Measurements from ENCODE around the gene CNN2. TPM values are rescaled to one million over a fixed set of nuclear protein-coding genes. Genes with fewer than 3 reads are reported as not detected.

CNN2 gene
- total and polyA plus RNA-seq, 2 of the 8 experiments (the other 6 are each of a cell fraction or from before 2014, with no cell fraction given): 189 to 551 TPM

DNA sequence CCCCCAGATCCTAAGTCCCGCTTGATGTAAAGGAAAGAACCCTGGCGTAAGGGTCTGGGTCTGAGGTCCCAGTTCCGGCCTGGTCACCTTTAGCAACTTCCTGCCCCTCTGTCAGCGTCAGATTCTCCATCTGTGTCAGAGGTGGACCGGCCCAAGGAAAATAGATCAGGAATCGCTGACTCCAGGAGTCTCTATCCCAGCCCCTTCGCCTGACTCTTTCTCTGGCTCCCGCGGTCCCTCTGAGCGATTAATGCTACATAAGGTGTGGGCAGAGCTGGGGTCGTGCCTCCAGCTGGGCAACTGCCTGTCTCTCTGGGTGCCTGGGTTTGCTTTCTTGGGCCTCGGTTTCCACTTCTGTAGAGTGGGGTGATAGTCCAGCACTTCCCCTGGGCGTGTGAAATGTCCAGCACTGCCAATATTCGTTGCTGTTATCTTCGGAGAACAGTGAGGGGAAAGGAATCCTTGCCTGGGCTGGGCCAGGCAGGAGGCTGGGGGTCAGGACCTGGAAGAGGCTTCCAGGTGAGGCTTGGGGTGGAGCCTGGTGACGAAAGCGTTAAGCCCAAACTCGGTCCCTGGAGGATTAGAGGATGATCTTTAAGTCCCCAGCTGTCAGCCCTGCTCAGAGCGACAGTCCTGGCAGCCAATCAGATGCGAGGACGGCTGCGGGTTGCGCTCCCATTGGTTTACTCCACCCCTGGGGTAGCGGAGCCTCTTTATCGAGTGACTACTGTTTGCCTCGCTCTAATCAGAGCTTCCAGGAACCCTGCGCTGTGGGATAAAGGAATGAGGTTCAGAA is 14.3 kb downstream of the CNN2 start (continued):
- TF ChIP-seq CBX8 (IDR thresholded peaks at IDR 0.05; ENCODE audit: borderline replicate concordance, low read depth, low read length) (no peak), EZH2 (IDR thresholded peaks at IDR 0.05; ENCODE audit: low read depth, low read length, severe bottlenecking) (no peak), NANOG (IDR thresholded peaks at IDR 0.05; ENCODE audit: insufficient read depth, low read depth, low read length, poor library complexity, severe bottlenecking) (no peak), POLR2AphosphoS5 (IDR thresholded peaks at IDR 0.05; ENCODE audit: low read depth, low read length) (peak; percentile 72; the same call in 1 of the 2 replicates), GTF2F1 (IDR thresholded peaks at IDR 0.05; ENCODE audit: borderline replicate concordance, low read depth, low read length) (no peak), SP4 (IDR thresholded peaks at IDR 0.05; ENCODE audit: low read length) (0 out of 2 replicates have a peak, but pooled peaks have one; percentile 32), BRCA1 (IDR thresholded peaks at IDR 0.05; ENCODE audit: low read depth, low read length) (no peak), ZNF274 (IDR thresholded peaks at IDR 0.05; ENCODE audit: borderline replicate concordance, extremely low read depth, low read length) (no peak), CEBPB (IDR thresholded peaks at IDR 0.05; ENCODE audit: low read depth, low read length) (no peak), SIRT6 (IDR thresholded peaks at IDR 0.05; ENCODE audit: low read length) (no peak), JUN (IDR thresholded peaks at IDR 0.05; ENCODE audit: low read depth, low read length) (no peak), HDAC2 (IDR thresholded peaks at IDR 0.05; ENCODE audit: borderline replicate concordance in 1 of 2, low read depth in 2 of 2, low read length in 2 of 2) (no peak), SAP30 (IDR thresholded peaks at IDR 0.05; ENCODE audit: insufficient read depth, insufficient replicate concordance, low read length) (peak; percentile 69), CHD2 (IDR thresholded peaks at IDR 0.05; ENCODE audit: low read length) (peak; percentile 93), YY1 (IDR thresholded peaks at IDR 0.05; ENCODE audit: low read depth, low read length) (no peak), KDM1A (IDR thresholded peaks at IDR 0.05; ENCODE audit: borderline replicate concordance, low read length) (peak; percentile 79)
- TF ChIP-seq, protein P1, sequence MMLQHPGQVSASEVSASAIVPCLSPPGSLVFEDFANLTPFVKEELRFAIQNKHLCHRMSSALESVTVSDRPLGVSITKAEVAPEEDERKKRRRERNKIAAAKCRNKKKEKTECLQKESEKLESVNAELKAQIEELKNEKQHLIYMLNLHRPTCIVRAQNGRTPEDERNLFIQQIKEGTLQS (IDR thresholded peaks at IDR 0.05; ENCODE audit: insufficient read depth, low read depth, low read length): no peak
- TF ChIP-seq, protein P2, sequence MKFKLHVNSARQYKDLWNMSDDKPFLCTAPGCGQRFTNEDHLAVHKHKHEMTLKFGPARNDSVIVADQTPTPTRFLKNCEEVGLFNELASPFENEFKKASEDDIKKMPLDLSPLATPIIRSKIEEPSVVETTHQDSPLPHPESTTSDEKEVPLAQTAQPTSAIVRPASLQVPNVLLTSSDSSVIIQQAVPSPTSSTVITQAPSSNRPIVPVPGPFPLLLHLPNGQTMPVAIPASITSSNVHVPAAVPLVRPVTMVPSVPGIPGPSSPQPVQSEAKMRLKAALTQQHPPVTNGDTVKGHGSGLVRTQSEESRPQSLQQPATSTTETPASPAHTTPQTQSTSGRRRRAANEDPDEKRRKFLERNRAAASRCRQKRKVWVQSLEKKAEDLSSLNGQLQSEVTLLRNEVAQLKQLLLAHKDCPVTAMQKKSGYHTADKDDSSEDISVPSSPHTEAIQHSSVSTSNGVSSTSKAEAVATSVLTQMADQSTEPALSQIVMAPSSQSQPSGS (IDR thresholded peaks at IDR 0.05; ENCODE audit: low read length): no peak
- TF ChIP-seq, protein P3, sequence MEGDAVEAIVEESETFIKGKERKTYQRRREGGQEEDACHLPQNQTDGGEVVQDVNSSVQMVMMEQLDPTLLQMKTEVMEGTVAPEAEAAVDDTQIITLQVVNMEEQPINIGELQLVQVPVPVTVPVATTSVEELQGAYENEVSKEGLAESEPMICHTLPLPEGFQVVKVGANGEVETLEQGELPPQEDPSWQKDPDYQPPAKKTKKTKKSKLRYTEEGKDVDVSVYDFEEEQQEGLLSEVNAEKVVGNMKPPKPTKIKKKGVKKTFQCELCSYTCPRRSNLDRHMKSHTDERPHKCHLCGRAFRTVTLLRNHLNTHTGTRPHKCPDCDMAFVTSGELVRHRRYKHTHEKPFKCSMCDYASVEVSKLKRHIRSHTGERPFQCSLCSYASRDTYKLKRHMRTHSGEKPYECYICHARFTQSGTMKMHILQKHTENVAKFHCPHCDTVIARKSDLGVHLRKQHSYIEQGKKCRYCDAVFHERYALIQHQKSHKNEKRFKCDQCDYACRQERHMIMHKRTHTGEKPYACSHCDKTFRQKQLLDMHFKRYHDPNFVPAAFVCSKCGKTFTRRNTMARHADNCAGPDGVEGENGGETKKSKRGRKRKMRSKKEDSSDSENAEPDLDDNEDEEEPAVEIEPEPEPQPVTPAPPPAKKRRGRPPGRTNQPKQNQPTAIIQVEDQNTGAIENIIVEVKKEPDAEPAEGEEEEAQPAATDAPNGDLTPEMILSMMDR (IDR thresholded peaks at IDR 0.05; ENCODE audit: control extremely low read depth in 1 of 3, insufficient read depth in 1 of 3, low read depth in 1 of 3, low read length in 3 of 3): no peak

All from H1 (cell line).